HG03354 (cell line): ENCODE results near the gene DEPDC7.
A peak's percentile ranks its signal among the peaks of the same experiment; 100 is the strongest.

Source experiments
- ATAC-seq: cut with Tn5 transposase; IDR thresholded peaks from one replicate; pipeline ENCODE4 v1.9.1; 2021; ENCODE audit warnings: mild to moderate bottlenecking; ENCODE audit not compliant: unreplicated experiment, poor library complexity, severe bottlenecking

DEPDC7 gene

DNA sequence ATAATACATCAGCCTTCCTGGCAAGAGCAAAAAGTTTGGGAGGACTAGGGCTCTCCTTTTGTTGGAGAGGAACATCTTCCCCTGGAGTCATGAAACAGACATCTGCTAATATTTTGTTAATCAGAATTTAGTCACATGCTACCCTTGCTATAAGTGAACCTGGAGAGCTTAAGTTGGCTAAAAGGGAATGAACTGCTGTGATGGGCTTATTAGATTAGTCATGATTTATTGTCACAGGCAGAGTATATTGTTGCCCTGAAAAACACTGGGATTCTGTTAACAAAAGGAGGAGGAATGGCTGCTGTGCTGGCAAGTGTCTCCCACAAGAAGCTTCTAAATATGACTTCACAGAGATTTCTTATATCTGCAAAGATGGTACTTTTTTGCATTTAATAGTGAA, 39.7 kb downstream of the DEPDC7 start:
- ATAC-seq = no peak

DNA sequence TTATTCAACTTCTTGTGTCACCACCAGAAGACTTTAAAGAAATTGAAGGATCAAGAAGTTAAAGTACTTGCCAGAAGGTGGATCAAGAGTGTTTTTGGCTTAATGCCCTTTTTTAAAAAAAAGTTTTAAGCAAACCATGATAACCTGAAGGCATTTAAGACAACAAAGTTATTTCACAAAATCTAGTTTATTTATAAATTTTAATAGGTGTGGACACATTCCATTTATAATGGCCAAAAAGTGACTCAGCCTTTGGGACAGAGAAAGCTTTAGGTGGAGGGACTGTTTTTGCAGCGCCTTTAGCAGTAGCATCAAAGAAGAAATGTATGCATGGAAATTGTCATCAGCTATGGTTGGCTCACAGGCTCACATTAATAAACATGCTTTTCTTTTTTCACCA, 41.6 kb downstream of the DEPDC7 start:
- ATAC-seq = no peak

DNA sequence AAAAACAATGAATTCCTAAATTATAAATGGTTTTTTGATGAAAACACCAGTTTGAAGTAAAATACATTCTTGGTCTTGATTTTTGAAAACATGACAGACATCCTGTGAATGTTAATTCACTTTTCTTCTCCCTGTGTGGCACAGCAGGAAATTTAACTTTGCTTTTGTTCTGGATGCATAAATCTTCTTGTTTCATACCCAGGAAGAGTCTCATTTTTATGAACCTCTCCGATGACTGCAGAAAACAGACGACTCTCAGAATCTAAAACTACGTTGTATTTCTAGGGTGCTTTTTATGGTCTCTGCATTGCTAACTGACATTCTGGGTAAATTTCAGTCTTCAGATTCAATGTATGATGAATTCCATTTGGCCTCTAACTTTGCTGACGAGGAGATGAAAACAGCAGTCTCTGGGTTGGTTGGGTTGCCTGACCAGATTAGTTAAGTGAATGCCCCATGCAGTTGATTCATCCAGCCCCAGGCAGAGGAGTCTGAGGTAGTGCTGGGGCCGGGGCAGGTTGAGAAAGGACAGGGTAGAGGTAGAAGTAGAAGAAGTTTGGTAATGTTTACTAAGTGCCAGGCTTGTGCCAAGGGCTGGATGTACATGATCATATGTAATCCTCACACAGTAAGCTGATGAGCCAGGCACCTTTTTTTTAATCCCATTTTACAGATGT, 43.8 kb downstream of the DEPDC7 start:
- no peak for ATAC-seq

DNA sequence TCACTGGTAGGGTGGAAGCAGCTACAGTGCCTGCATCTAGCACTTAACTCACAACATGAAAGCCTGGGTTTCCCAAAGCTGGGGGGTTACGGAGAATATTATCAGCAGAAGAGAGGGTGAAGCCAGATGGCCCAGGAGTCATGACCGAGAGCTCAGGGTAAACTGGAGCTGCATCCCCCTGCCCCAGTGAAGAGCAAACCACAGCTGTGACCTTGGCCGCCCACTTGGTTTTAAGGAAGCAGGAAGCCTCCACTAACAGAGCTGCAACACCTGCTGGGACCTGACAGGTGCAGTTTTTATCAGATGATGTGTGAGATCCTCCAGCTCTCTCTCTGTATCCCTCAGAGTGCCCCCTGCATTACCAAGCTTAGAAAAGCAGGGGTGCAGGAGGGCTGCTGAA, 44.6 kb downstream of the DEPDC7 start:
- ATAC-seq = no peak

DNA sequence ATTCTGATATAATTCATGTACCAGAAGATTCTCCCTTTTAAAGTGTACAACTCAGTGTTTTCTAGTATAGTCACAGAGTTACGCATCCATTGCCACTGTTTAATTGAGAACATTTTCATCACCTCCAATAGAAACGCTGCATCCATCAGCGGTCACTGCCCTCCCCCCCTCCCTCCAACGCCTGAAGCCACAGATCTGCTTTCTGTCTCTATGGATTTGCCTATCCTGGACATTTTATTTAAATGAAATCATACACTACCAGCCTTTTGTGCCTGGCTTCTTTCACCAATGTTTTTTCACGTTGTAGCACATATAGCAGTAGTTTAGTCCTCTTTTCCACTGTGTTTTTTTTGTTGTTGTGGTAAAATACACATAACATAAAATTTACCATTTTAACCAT, 46.5 kb downstream of the DEPDC7 start:
- no peak for ATAC-seq

DNA sequence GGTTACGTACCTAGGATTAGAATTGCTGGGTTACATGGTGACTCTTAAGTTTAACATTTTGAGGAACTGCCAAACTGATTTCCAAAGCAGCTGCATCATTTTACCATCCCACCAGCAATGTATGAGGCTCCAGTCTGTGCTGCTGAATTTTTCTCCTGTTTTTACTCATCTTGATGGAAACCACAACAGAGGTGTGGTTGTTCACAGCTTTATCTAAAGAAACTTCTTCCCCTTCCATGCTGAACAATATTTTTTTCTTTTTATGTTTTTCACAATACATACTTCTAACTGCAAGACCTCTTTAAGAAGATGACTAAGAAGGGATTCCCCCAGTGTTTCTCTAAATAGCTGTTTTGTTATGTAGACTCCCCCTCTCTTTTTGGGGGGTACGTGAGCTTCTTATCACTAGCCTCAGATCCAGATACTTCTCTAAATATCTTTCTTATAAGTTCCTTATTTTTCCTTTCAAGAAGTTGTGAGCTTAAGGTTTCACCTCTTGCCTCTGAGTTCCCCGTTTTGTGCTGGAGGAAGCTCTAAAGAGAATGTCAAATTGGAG, 47.7 kb downstream of the DEPDC7 start:
- no peak for ATAC-seq

DNA sequence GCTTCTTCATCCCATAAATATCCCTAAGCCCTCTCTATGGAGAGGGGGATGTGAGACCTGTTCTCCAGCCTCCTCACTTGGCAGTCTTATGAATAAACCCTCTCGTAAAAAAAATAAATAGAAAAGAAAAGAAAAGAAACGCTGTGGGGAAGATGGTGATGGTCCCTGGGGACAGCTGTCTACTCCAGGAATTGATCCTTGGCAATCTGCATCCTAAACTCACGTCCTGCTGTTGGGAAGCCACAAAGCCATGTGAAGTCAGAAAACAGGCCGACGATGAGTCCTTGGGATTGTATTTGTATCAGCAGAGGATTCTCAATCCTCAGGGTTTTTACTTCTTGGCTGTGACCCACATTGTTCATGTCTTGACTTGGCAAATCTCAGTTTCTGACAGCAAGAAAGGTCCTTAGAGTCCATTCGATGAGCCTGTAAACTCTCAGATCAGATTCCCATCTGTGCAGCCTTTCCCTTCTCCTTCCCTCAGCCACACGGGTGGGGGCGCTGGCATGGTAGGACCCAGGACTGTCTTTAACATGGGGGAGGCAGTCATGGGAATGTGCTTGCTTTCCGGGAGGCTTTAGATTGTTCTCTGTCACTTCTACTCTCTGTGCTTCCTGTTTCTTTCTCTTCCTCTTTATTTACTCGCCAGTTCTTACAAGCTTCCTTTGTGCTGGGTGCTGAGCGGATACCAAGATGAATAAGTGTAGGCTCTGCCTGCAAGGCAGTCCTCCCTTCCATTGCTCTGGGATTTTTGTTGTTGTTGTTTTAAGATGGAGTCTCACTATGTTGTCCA, 48.6 kb downstream of the DEPDC7 start:
- ATAC-seq = no peak

DNA sequence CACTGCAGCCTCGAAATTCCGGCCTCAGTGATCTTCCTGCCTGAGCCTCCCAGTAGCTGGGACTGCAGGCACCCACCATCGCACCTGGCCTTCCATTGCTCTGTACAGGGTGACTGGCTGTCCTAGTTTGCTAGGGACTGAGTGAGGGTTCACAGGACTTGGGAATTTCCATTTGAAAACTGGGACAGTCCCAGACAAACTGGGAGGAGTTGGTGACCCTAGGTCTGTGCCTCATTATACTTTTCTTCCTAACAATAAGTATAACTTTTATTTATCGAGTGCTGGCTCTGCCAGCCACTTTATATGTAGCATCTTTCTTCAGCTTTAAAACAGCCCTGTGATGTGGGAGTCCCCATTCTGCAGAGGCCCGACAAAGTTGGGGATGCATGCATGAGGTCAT, 49.2 kb downstream of the DEPDC7 start:
- ATAC-seq = no peak

DNA sequence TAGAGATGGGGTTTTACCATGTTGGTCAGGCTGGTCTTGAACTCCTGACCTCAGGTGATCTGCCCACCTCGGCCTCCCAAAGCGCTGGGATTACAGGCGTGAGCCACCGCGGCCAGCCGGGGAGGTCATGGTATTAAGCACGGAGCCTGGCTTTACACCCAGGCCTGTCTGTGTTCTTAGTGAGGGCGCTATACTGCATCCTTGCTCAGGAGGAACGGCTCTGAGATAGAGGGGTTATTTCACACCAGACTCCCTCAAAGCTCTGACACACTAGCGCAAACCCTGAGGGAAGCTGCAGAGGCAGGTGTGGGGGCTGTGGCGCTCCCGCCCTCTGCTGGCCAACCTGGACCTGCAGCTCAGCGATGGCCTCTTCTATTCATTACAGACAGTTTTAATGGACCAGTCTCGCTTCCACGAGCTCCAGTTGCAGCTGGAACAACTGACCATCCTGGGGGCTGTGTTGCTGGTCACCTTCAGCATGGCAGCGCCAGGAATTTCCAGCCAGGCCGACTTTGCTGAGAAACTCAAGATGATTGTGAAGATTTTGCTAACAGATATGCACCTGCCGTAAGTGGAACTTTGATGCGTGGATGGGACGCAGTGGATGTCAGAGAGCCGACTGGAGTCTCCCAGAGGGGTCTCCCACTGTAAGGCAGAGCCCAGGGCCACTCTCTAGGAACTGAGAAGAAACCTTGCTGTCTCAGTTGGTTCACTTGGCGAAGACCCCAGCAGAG, 49.9 kb downstream of the DEPDC7 start:
- peak; percentile 66 for ATAC-seq

DNA sequence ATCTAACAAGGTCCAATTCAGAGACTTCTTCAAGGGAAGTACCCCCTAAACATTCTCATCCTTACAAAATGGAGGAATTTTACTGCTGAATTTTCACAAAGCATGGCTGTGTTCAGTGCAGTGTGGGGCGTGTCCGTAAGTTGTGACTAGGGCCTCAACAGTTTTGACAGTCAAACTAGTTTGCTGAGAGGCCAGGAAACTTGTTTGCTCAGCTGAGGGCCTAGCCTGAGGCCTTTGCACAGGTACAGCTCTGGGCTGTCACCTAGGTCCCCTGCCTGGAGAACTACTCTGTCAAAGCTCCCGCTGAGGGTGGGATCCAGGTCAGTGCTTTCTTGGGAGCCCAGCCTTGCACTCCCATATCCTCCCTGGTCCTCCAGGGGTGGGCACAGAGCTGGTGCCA, 51.6 kb downstream of the DEPDC7 start:
- no peak for ATAC-seq

DNA sequence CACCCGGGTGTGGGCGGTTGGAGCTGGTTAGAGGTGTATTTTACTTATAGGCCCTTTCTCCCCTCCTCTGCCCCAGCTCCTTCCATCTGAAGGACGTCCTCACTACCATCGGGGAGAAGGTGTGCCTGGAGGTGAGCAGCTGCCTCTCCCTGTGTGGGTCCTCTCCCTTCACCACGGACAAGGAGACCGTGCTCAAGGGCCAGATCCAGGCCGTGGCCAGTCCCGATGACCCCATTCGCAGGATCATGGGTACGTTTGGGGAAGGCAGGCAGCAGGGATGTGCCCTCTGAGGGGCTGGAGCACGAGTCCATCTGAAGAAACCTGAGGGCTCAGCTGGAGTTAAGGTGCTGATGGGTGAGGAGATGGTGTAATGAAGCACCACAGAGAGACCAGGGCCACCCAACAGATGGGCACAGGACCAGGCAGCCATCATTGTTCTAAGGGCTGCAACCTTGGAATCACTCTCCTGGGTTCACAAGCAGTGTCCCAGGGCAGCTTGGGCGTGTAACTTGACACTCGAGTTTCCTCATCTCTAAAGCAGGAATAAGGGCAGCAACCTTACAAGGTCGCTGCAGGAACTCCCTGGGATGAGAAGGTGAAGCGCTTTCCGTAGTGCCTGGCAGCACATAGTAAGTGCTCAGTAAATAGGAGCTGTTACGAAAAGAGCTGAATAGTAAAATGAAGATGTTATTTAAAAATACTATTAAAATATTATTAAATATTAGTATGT, 53.1 kb downstream of the DEPDC7 start:
- ATAC-seq = no peak

DNA sequence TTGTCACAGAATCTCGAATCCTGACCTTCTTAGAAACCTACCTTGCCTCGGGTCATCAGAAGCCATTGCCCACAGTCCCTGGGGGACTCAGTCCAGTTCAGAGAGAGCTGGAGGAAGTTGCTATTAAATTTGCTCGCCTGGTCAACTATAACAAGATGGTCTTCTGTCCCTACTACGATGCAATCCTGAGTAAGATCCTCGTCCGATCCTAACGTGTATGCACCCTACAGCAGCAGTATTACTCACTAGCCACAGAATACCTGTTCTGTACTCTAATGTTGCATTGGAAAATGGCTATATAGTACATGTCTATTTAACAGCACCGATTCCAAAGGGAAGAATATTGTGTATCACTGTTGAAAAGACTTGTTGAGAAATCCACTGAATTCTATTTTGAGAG, 56.8 kb downstream of the DEPDC7 start:
- ATAC-seq = no peak
